HAP-1 (cell line): ENCODE results near the gene SORBS1.
A peak's percentile ranks its signal among the peaks of the same experiment; 100 is the strongest.

Source experiments
- DNase-seq, 2 experiments: peaks; one replicate each; pipeline ENCODE4 v3.0.0-alpha.2; 2016 to 2020; ENCODE audit warnings: low spot score in 2 of 2
- H3K27me3 ChIP-seq: fragments of 250-450 bp; sonication (Bioruptor Pico); 2 replicates; pipeline ENCODE4 v1.5.1; 2020; ENCODE audit warnings: low read depth, mild to moderate bottlenecking, moderate library complexity
- H3K36me3 ChIP-seq: fragments of 250-450 bp; sonication (Bioruptor Pico); replicated peaks from 2 replicates; pipeline ENCODE4 v1.5.1; 2020; ENCODE audit warnings: mild to moderate bottlenecking
- H3K4me1 ChIP-seq: fragments of 250-450 bp; sonication (Bioruptor Pico); 2 replicates; pipeline ENCODE4 v1.5.1; 2020; ENCODE audit warnings: mild to moderate bottlenecking
- H3K4me3 ChIP-seq: fragments of 250-450 bp; sonication (Bioruptor Pico); 2 replicates; pipeline ENCODE4 v1.5.1; 2020; ENCODE audit warnings: mild to moderate bottlenecking, moderate library complexity
- H3K9me3 ChIP-seq: fragments of 250-450 bp; sonication (Bioruptor Pico); 2 replicates; pipeline ENCODE4 v1.5.1; 2020; ENCODE audit warnings: mild to moderate bottlenecking, moderate library complexity
- in situ Hi-C: fragments of 300-500 bp; cut with MboI; formaldehyde crosslinking; loops from 3 replicates; pipeline ENCODE4 v1.14.3; 2020; ENCODE audit warnings: low sequenced_read_pairs, inconsistent platforms, mixed read lengths

Gene SORBS1

GRCh38 chr10:95346715-95347401 lies 214.3 kb downstream of the SORBS1 start:
- Histone ChIP-seq H3K4me3 (no peak overlapping the region), H3K36me3 (no peaks in the 10 kb centered on the region), H3K9me3 (no peaks in the 10 kb centered on the region), H3K27me3 (no peaks in the 10 kb centered on the region), H3K4me1 (no peaks in the 10 kb centered on the region)
- DNase-seq: peak in 1 of 2 experiments; percentile 34
- in situ Hi-C loops: no loop called here

- H3K4me1 ChIP-seq: no peaks in the 10 kb centered on the region
- no peak for DNase-seq
- in situ Hi-C loops: no loop called here
- no peaks in the 10 kb centered on the region for H3K27me3 ChIP-seq
- H3K9me3 ChIP-seq: no peaks in the 10 kb centered on the region
- H3K4me3 ChIP-seq: no peak overlapping the region
- no peaks in the 10 kb centered on the region for H3K36me3 ChIP-seq
These were observed 217.6 kb downstream of the SORBS1 start for GRCh38 chr10:95343573-95343972.

GRCh38 chr10:95341716-95342130 lies 219.4 kb downstream of the SORBS1 start:
- Histone ChIP-seq H3K4me1 (no peaks in the 10 kb centered on the region), H3K9me3 (no peaks in the 10 kb centered on the region), H3K27me3 (no peaks in the 10 kb centered on the region), H3K36me3 (no peaks in the 10 kb centered on the region), H3K4me3 (no peak overlapping the region)
- in situ Hi-C loops: no loop called here
- DNase-seq: no peak

- in situ Hi-C loops: no loop called here
- H3K4me1 ChIP-seq: no peaks in the 10 kb centered on the region
- DNase-seq: no peak
- no peak overlapping the region for H3K4me3 ChIP-seq
- no peaks in the 10 kb centered on the region for H3K9me3 ChIP-seq
- no peaks in the 10 kb centered on the region for H3K27me3 ChIP-seq
- no peaks in the 10 kb centered on the region for H3K36me3 ChIP-seq
These were observed 221.3 kb downstream of the SORBS1 start for GRCh38 chr10:95339863-95340262.

GRCh38 chr10:95337423-95338160 lies 223.6 kb downstream of the SORBS1 start:
- H3K9me3 ChIP-seq: no peaks in the 10 kb centered on the region
- in situ Hi-C loops: no loop called here
- no peak overlapping the region for H3K4me3 ChIP-seq
- no peak for DNase-seq
- no peaks in the 10 kb centered on the region for H3K4me1 ChIP-seq
- H3K36me3 ChIP-seq: no peaks in the 10 kb centered on the region
- H3K27me3 ChIP-seq: no peaks in the 10 kb centered on the region

- DNase-seq: no peak
- Histone ChIP-seq H3K4me1 (no peaks in the 10 kb centered on the region), H3K9me3 (no peaks in the 10 kb centered on the region), H3K4me3 (no peak overlapping the region), H3K27me3 (no peaks in the 10 kb centered on the region), H3K36me3 (no peaks in the 10 kb centered on the region)
- in situ Hi-C loops: no loop called here
These were observed 224.5 kb downstream of the SORBS1 start for GRCh38 chr10:95336702-95337101.

- no peaks in the 10 kb centered on the region for H3K27me3 ChIP-seq
- in situ Hi-C loops: no loop called here
- no peak overlapping the region for H3K4me3 ChIP-seq
- no peaks in the 10 kb centered on the region for H3K9me3 ChIP-seq
- H3K36me3 ChIP-seq: no peaks in the 10 kb centered on the region
- H3K4me1 ChIP-seq: no peaks in the 10 kb centered on the region
- DNase-seq: no peak
These were observed 225.1 kb downstream of the SORBS1 start for GRCh38 chr10:95335933-95336699.

- no peaks in the 10 kb centered on the region for H3K4me1 ChIP-seq
- DNase-seq: no peak
- no peaks in the 10 kb centered on the region for H3K9me3 ChIP-seq
- no peaks in the 10 kb centered on the region for H3K36me3 ChIP-seq
- no peak overlapping the region for H3K4me3 ChIP-seq
- in situ Hi-C loops: no loop called here
- no peaks in the 10 kb centered on the region for H3K27me3 ChIP-seq
These were observed 226.4 kb downstream of the SORBS1 start for GRCh38 chr10:95334805-95335144.

GRCh38 chr10:95333997-95334804 lies 227.0 kb downstream of the SORBS1 start:
- no peak for DNase-seq
- no peaks in the 10 kb centered on the region for H3K4me1 ChIP-seq
- in situ Hi-C loops: no loop called here
- H3K36me3 ChIP-seq: no peaks in the 10 kb centered on the region
- H3K9me3 ChIP-seq: no peaks in the 10 kb centered on the region
- no peak overlapping the region for H3K4me3 ChIP-seq
- H3K27me3 ChIP-seq: no peaks in the 10 kb centered on the region

- Histone ChIP-seq H3K36me3 (no peaks in the 10 kb centered on the region), H3K4me3 (no peak overlapping the region), H3K27me3 (no peaks in the 10 kb centered on the region), H3K4me1 (no peaks in the 10 kb centered on the region), H3K9me3 (no peaks in the 10 kb centered on the region)
- DNase-seq: no peak
- in situ Hi-C loops: no loop called here
These were observed 228.4 kb downstream of the SORBS1 start for GRCh38 chr10:95332666-95333249.

GRCh38 chr10:95331596-95332130 lies 229.5 kb downstream of the SORBS1 start:
- no peaks in the 10 kb centered on the region for H3K9me3 ChIP-seq
- H3K4me1 ChIP-seq: no peaks in the 10 kb centered on the region
- no peaks in the 10 kb centered on the region for H3K36me3 ChIP-seq
- in situ Hi-C loops: no loop called here
- H3K4me3 ChIP-seq: no peak overlapping the region
- DNase-seq: no peak
- H3K27me3 ChIP-seq: no peaks in the 10 kb centered on the region

GRCh38 chr10:95330966-95331453 lies 230.2 kb downstream of the SORBS1 start:
- no peaks in the 10 kb centered on the region for H3K27me3 ChIP-seq
- H3K36me3 ChIP-seq: no peaks in the 10 kb centered on the region
- in situ Hi-C loops: no loop called here
- H3K4me1 ChIP-seq: no peaks in the 10 kb centered on the region
- no peak for DNase-seq
- no peaks in the 10 kb centered on the region for H3K9me3 ChIP-seq
- H3K4me3 ChIP-seq: no peak overlapping the region

- Histone ChIP-seq H3K27me3 (no peaks in the 10 kb centered on the region), H3K4me3 (no peak overlapping the region), H3K4me1 (no peaks in the 10 kb centered on the region; the same call in 1 of the 2 replicates), H3K9me3 (no peaks in the 10 kb centered on the region), H3K36me3 (no peaks in the 10 kb centered on the region)
- no peak for DNase-seq
- in situ Hi-C loops: no loop called here
These were observed 231.9 kb downstream of the SORBS1 start for GRCh38 chr10:95329296-95329695.
